SU-DHL-6 (cell line): ENCODE results near the gene STK40.

Experiments used
- EZH2phosphoT487 ChIP-seq: fragments of 200-600 bp; sonication (generic), shearing (Covaris generic); conservative IDR thresholded peaks from 2 replicates; pipeline ENCODE4 v1.6.1; 2018; ENCODE audit warnings: mild to moderate bottlenecking, antibody characterized with exemption, low read length, moderate library complexity, mixed read lengths
- TF ChIP-seq, protein P1 (sequence below): fragments of 200-600 bp; sonication (generic); IDR thresholded peaks from one replicate; pipeline ENCODE4 v1.5.1; 2017; ENCODE audit warnings: antibody characterized with exemption, mild to moderate bottlenecking, low read length, moderate library complexity; ENCODE audit not compliant: insufficient read depth, poor library complexity, severe bottlenecking

DNA sequence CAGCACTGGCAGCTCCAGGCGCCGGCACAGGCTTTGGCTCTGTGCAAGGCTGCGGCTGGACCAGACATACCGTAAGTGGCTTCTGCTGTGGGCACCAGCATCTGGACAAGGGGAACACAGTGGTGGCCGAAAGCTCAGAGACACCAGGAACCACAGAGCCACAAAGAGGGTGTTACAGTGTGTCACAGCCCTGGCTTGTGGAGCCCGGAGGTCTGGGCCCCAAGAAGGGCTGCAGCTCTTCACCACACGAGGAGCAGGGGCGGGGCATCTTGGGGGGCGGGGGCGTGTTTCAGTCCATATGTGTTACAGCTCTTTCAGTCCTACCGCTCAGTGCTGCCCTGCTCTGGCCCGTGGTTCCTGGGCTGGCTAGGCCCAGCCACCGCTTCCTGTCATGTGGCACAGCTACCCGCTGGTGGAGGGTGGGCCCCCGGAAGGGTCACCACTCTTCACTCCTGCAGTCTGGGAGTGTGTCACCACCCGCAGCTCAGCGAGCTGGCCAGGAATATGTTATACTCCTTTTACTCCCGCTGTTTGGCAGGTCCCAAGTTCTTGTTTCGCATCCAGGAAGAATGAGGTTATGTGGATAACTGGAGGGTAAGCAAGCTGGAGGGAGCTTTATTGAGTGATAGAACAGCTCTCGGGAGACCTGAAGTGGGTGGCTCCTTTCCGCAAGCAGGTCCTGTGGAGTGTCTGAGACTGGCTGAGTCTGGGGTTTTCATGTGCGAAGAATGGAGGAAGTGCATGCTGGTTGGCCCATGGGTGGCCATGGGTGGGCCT lies 15.3 kb upstream of the STK40 start:
- TF ChIP-seq, protein P1, sequence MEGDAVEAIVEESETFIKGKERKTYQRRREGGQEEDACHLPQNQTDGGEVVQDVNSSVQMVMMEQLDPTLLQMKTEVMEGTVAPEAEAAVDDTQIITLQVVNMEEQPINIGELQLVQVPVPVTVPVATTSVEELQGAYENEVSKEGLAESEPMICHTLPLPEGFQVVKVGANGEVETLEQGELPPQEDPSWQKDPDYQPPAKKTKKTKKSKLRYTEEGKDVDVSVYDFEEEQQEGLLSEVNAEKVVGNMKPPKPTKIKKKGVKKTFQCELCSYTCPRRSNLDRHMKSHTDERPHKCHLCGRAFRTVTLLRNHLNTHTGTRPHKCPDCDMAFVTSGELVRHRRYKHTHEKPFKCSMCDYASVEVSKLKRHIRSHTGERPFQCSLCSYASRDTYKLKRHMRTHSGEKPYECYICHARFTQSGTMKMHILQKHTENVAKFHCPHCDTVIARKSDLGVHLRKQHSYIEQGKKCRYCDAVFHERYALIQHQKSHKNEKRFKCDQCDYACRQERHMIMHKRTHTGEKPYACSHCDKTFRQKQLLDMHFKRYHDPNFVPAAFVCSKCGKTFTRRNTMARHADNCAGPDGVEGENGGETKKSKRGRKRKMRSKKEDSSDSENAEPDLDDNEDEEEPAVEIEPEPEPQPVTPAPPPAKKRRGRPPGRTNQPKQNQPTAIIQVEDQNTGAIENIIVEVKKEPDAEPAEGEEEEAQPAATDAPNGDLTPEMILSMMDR: no peak
- TF ChIP-seq EZH2phosphoT487: no peak
